ENCODE results near the gene TGFBR3. TPM values are rescaled to one million over a fixed set of nuclear protein-coding genes. Genes with fewer than 3 reads are reported as not detected.

TGFBR3 gene
- total and polyA plus RNA-seq, 9 of the 15 experiments (the other 6 are each of a cell fraction or from before 2014, with no cell fraction given) = 3.6 to 32.4 (median 15.6) TPM

- TF ChIP-seq MGA (IDR thresholded peaks at IDR 0.05) = 0 out of 2 replicates have a peak, but pooled peaks have one; percentile 12
- no peak for TF ChIP-seq CEBPB (tag; IDR thresholded peaks at IDR 0.05)
- TF ChIP-seq SMARCB1 (IDR thresholded peaks at IDR 0.05; ENCODE audit: insufficient read length, low read depth) = no peak
- no peak for TF ChIP-seq ZNF551 (CRISPR knock-in tag; IDR thresholded peaks at IDR 0.05)
- TF ChIP-seq MCM2 (IDR thresholded peaks at IDR 0.05; ENCODE audit: low read depth) = no peak
- TF ChIP-seq, protein P1, sequence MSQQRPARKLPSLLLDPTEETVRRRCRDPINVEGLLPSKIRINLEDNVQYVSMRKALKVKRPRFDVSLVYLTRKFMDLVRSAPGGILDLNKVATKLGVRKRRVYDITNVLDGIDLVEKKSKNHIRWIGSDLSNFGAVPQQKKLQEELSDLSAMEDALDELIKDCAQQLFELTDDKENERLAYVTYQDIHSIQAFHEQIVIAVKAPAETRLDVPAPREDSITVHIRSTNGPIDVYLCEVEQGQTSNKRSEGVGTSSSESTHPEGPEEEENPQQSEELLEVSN (IDR thresholded peaks at IDR 0.05; ENCODE audit: borderline replicate concordance in 1 of 2, extremely low read depth in 1 of 2, insufficient read depth in 1 of 2, insufficient read length in 1 of 2, low read depth in 1 of 2, low read length in 1 of 2, poor library complexity in 1 of 2, severe bottlenecking in 1 of 2) = peak in 1 of 2 experiments; percentile 10
- no peak for TF ChIP-seq NR2F6 (CRISPR knock-in tag; IDR thresholded peaks at IDR 0.05)
- TF ChIP-seq KLF1 (tag; IDR thresholded peaks at IDR 0.05) = no peak
- TF ChIP-seq MAX (CRISPR knock-in tag; IDR thresholded peaks at IDR 0.05) = peak; percentile 39; the same call in 1 of the 2 replicates
- TF ChIP-seq MLLT1 (IDR thresholded peaks at IDR 0.05) = no peak
- no peak for TF ChIP-seq CBX3 (IDR thresholded peaks at IDR 0.05; ENCODE audit: borderline replicate concordance in 1 of 2, low read length in 2 of 2)
- TF ChIP-seq ZBTB43 (CRISPR knock-in tag; IDR thresholded peaks at IDR 0.05) = no peak
These were observed 80.6 kb downstream of the TGFBR3 start (continued) for GRCh38 chr1:91805311-91805801.
